ENCODE measurements around the gene SLC29A1. TPM values are rescaled to one million over a fixed set of nuclear protein-coding genes. Genes with fewer than 3 reads are reported as not detected.
"Not testable (repeated sequence)": the region's sequence is repeated elsewhere in the genome, so short reads cannot be mapped to it uniquely, and the experiment has no call there.

SLC29A1 gene
- polyA plus RNA-seq, 1 donor: 47.4 TPM

- Histone ChIP-seq H3K4me1 (ENCODE audit: control insufficient read depth, insufficient read depth, low read length) (no peaks in the 10 kb centered on the region), H3K27ac (ENCODE audit: low read length) (no peak overlapping the region), H3K4me3 (ENCODE audit: low read length) (no peak overlapping the region), H3K27me3 (ENCODE audit: control insufficient read depth, insufficient read depth, low read length) (no peaks in the 10 kb centered on the region), H3K9me3 (ENCODE audit: control insufficient read depth, low read depth, low read length) (peaks cover 2% of the 10 kb centered on the region), H3K36me3 (ENCODE audit: control insufficient read depth, insufficient read depth, low read length) (no peaks in the 10 kb centered on the region)
- DNase-seq: no peak
- whole genome bisulfite sequencing (ENCODE audit: insufficient coverage, low lambda C conversion rate): no CpG with 5 or more reads among the region's 4 CpGs
Measured at GRCh38 chr6:44180886-44181285, 42.5 kb upstream of the SLC29A1 start.

DNA sequence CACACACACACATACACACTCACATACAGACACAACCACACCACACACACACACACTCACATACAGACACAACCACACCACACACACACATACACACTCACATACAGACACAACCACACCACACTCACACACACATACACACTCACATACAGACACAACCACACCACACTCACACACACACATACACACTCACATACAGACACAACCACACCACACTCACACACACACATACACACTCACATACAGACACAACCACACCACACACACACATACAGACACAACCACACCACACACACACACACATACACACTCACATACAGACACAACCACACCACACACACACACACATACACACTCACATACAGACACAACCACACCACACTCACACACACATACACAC lies 41.6 kb upstream of the SLC29A1 start:
- DNase-seq; H3K4me1 ChIP-seq (ENCODE audit: control insufficient read depth, insufficient read depth, low read length); H3K27me3 ChIP-seq (ENCODE audit: control insufficient read depth, insufficient read depth, low read length): not testable (repeated sequence)

DNA sequence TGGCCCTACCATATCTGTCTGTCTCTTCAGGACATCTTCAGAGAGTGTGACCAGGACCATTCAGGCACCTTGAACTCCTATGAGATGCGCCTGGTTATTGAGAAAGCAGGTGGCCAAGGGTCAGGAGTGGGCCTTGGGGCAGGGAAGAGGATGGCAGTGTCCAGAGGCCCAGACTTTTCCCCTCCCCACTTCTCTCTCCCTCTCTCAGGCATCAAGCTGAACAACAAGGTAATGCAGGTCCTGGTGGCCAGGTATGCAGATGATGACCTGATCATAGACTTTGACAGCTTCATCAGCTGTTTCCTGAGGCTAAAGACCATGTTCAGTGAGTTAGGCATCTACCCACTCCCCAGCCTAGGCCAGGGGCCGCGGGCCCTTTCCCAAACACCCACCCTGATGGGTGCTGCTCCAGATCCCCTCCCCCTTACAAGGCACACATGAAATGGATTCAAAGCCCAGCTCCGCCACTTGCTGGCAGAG lies 40.4 kb upstream of the SLC29A1 start:
- Histone ChIP-seq H3K27ac (ENCODE audit: low read length) (no peak overlapping the region), H3K36me3 (ENCODE audit: control insufficient read depth, insufficient read depth, low read length) (no peaks in the 10 kb centered on the region), H3K27me3 (ENCODE audit: control insufficient read depth, insufficient read depth, low read length) (no peaks in the 10 kb centered on the region), H3K9me3 (ENCODE audit: control insufficient read depth, low read depth, low read length) (peaks cover 2% of the 10 kb centered on the region), H3K4me1 (ENCODE audit: control insufficient read depth, insufficient read depth, low read length) (no peaks in the 10 kb centered on the region), H3K4me3 (ENCODE audit: low read length) (no peak overlapping the region)
- no CpG with 5 or more reads among the region's 4 CpGs for WGBS (ENCODE audit: insufficient coverage, low lambda C conversion rate)
- DNase-seq: no peak

More for the DNA sequence above, 41.6 kb upstream of the SLC29A1 start:
- H3K9me3 ChIP-seq (ENCODE audit: control insufficient read depth, low read depth, low read length); H3K36me3 ChIP-seq (ENCODE audit: control insufficient read depth, insufficient read depth, low read length); H3K4me3 ChIP-seq (ENCODE audit: low read length); H3K27ac ChIP-seq (ENCODE audit: low read length): not testable (repeated sequence)

- H3K27ac ChIP-seq (ENCODE audit: low read length): no peak overlapping the region
- H3K36me3 ChIP-seq (ENCODE audit: control insufficient read depth, insufficient read depth, low read length): no peaks in the 10 kb centered on the region
- H3K9me3 ChIP-seq (ENCODE audit: control insufficient read depth, low read depth, low read length): peaks cover 2% of the 10 kb centered on the region
- no CpG with 5 or more reads among the region's 9 CpGs for WGBS (ENCODE audit: insufficient coverage, low lambda C conversion rate)
- DNase-seq: no peak
- H3K27me3 ChIP-seq (ENCODE audit: control insufficient read depth, insufficient read depth, low read length): no peaks in the 10 kb centered on the region
- H3K4me3 ChIP-seq (ENCODE audit: low read length): no peak overlapping the region
- no peaks in the 10 kb centered on the region for H3K4me1 ChIP-seq (ENCODE audit: control insufficient read depth, insufficient read depth, low read length)
Measured at GRCh38 chr6:44183783-44184182, 39.6 kb upstream of the SLC29A1 start.

GRCh38 chr6:44185356-44185755 lies 38.0 kb upstream of the SLC29A1 start:
- WGBS (ENCODE audit: insufficient coverage, low lambda C conversion rate): 17% methylated on average over 1 of the region's 7 CpGs
- H3K4me3 ChIP-seq (ENCODE audit: low read length); H3K27me3 ChIP-seq (ENCODE audit: control insufficient read depth, insufficient read depth, low read length); H3K9me3 ChIP-seq (ENCODE audit: control insufficient read depth, low read depth, low read length); H3K27ac ChIP-seq (ENCODE audit: low read length); H3K4me1 ChIP-seq (ENCODE audit: control insufficient read depth, insufficient read depth, low read length); H3K36me3 ChIP-seq (ENCODE audit: control insufficient read depth, insufficient read depth, low read length): not testable (repeated sequence)
- DNase-seq: peak in 1 of 2 donors; percentile 44

GRCh38 chr6:44185953-44186634 lies 37.3 kb upstream of the SLC29A1 start:
- no peak for DNase-seq
- H3K4me3 ChIP-seq (ENCODE audit: low read length): no peak overlapping the region
- H3K4me1 ChIP-seq (ENCODE audit: control insufficient read depth, insufficient read depth, low read length): no peaks in the 10 kb centered on the region
- peaks cover 2% of the 10 kb centered on the region for H3K9me3 ChIP-seq (ENCODE audit: control insufficient read depth, low read depth, low read length)
- 69% methylated on average over 5 of the region's 9 CpGs for WGBS (ENCODE audit: insufficient coverage, low lambda C conversion rate)
- no peaks in the 10 kb centered on the region for H3K36me3 ChIP-seq (ENCODE audit: control insufficient read depth, insufficient read depth, low read length)
- H3K27ac ChIP-seq (ENCODE audit: low read length): no peak overlapping the region
- H3K27me3 ChIP-seq (ENCODE audit: control insufficient read depth, insufficient read depth, low read length): no peaks in the 10 kb centered on the region

DNA sequence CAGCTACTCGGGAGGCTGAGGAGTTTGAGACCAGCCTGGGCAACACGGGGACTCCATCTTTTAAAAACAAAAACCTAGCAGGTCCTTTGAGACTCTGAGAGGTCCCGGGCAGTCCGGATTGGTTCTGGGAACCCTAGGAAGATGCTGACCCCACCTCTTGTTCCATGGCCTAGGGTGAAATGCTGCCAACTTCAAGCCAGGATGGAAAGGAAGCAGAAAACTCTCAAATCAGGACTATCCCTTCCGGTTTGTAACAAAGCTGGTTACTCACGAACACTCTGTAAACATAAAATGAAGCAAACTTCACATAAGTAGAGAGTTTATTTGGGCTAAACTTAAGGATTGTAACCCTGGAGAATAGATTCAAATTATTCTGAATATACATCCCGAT lies 36.8 kb upstream of the SLC29A1 start:
- no peaks in the 10 kb centered on the region for H3K27me3 ChIP-seq (ENCODE audit: control insufficient read depth, insufficient read depth, low read length)
- no peak overlapping the region for H3K27ac ChIP-seq (ENCODE audit: low read length)
- 85% methylated on average over 2 of the region's 7 CpGs for WGBS (ENCODE audit: insufficient coverage, low lambda C conversion rate)
- no peak overlapping the region for H3K4me3 ChIP-seq (ENCODE audit: low read length)
- no peak for DNase-seq
- no peaks in the 10 kb centered on the region for H3K36me3 ChIP-seq (ENCODE audit: control insufficient read depth, insufficient read depth, low read length)
- no peaks in the 10 kb centered on the region for H3K4me1 ChIP-seq (ENCODE audit: control insufficient read depth, insufficient read depth, low read length)
- no peaks in the 10 kb centered on the region for H3K9me3 ChIP-seq (ENCODE audit: control insufficient read depth, low read depth, low read length)

DNA sequence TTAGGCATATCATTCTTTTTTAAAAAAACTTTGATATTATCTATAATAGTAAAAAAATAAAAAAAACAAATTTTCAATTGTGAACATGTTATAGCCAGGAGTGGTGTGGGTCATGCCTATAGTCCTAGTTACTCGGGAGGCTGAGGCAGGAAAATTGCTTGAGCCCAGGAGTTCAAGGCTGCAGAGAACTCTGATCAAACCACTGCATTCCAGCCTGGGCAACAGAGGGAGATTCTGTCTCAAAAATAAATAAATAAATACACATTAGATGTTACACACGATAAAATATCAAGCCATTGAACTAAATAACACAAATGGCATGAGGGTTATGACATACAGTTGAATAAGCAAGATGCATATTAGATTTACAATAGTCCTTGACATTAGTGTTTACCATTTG lies 34.6 kb upstream of the SLC29A1 start:
- no peak for DNase-seq
- Histone ChIP-seq H3K4me3 (ENCODE audit: low read length) (no peak overlapping the region), H3K36me3 (ENCODE audit: control insufficient read depth, insufficient read depth, low read length) (no peaks in the 10 kb centered on the region), H3K9me3 (ENCODE audit: control insufficient read depth, low read depth, low read length) (no peaks in the 10 kb centered on the region), H3K27ac (ENCODE audit: low read length) (no peak overlapping the region), H3K4me1 (ENCODE audit: control insufficient read depth, insufficient read depth, low read length) (no peaks in the 10 kb centered on the region), H3K27me3 (ENCODE audit: control insufficient read depth, insufficient read depth, low read length) (no peaks in the 10 kb centered on the region)
- WGBS (ENCODE audit: insufficient coverage, low lambda C conversion rate): no CpG with 5 or more reads among the region's 2 CpGs

DNA sequence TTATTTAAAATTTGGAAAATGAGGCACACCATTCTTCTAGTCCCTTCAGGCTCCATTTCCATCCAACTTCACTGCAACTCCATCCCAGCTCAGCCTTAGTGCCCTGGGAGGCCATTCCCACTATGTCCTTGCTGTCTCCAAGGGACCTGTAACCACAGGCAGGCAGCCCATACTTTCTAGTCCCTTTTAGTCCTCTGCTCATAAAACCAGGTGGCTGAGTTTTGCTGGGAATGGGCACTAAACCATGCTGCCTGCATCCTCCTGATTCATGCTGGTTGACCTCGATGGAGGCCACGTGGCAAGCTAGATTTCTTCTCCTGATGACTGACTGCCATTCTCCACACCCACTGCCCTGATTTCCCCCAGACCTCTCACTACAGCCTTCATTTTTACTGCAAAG lies 34.1 kb upstream of the SLC29A1 start:
- Histone ChIP-seq H3K27ac (ENCODE audit: low read length) (no peak overlapping the region), H3K27me3 (ENCODE audit: control insufficient read depth, insufficient read depth, low read length) (no peaks in the 10 kb centered on the region), H3K4me3 (ENCODE audit: low read length) (no peak overlapping the region), H3K9me3 (ENCODE audit: control insufficient read depth, low read depth, low read length) (no peaks in the 10 kb centered on the region), H3K36me3 (ENCODE audit: control insufficient read depth, insufficient read depth, low read length) (no peaks in the 10 kb centered on the region), H3K4me1 (ENCODE audit: control insufficient read depth, insufficient read depth, low read length) (no peaks in the 10 kb centered on the region)
- DNase-seq: no peak
- no CpG with 5 or more reads among the region's 2 CpGs for WGBS (ENCODE audit: insufficient coverage, low lambda C conversion rate)

DNA sequence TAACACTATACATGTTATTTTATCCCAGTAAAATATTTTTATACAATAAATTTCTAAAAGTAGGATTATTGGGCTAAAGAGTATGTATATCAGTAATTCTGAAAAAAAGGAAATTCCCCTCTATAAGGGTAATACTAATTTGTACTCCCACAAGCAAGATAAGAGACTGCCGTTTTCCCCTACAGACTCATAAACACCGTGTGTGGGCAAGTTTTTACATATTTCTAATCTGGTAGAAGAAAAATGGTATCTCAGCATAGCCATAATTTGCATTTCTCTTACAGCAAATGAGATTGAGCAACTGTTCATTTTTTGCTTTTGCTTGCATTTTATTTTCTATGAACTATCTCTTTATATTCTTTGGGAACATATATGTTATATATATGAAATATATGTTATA lies 32.7 kb upstream of the SLC29A1 start:
- H3K27ac ChIP-seq (ENCODE audit: low read length): no peak overlapping the region
- no peaks in the 10 kb centered on the region for H3K27me3 ChIP-seq (ENCODE audit: control insufficient read depth, insufficient read depth, low read length)
- H3K4me1 ChIP-seq (ENCODE audit: control insufficient read depth, insufficient read depth, low read length): no peaks in the 10 kb centered on the region
- no peak overlapping the region for H3K4me3 ChIP-seq (ENCODE audit: low read length)
- no peaks in the 10 kb centered on the region for H3K36me3 ChIP-seq (ENCODE audit: control insufficient read depth, insufficient read depth, low read length)
- no peaks in the 10 kb centered on the region for H3K9me3 ChIP-seq (ENCODE audit: control insufficient read depth, low read depth, low read length)
- 60% methylated on average over 1 of the region's 2 CpGs for WGBS (ENCODE audit: insufficient coverage, low lambda C conversion rate)
- DNase-seq: no peak

DNA sequence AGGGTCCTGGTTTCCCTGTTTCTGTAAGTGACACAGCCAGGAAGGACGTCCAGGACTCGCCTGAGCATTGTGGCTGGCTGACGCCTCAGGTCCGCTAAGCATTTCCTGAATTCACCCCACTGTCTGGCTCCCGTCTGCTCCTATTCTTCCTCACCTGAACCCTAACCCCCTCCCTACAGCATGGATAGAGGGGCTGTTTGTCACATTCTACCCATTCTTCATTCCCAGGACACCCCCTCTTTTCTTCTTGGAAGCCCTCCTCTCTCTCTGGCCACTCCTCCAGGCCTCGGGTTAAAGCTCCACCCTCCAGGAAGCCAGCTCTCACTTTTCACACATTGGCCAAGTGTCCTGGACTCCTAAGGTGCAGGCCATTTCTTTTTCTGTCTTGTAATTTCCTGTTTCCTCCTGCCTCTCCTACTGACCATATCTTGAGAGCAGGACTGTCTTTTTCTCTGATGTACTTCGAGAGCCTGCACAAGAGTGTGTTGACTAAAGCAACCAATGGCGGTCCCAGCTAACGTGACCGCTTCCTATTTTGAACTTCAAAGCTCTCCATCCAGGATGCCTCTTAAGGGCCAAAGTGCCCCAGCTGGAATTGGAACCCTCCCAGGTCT lies 30.9 kb upstream of the SLC29A1 start:
- Histone ChIP-seq H3K4me1 (ENCODE audit: control insufficient read depth, insufficient read depth, low read length) (no peaks in the 10 kb centered on the region), H3K36me3 (ENCODE audit: control insufficient read depth, insufficient read depth, low read length) (no peaks in the 10 kb centered on the region), H3K9me3 (ENCODE audit: control insufficient read depth, low read depth, low read length) (no peaks in the 10 kb centered on the region), H3K27ac (ENCODE audit: low read length) (no peak overlapping the region), H3K27me3 (ENCODE audit: control insufficient read depth, insufficient read depth, low read length) (no peaks in the 10 kb centered on the region), H3K4me3 (ENCODE audit: low read length) (no peak overlapping the region)
- WGBS (ENCODE audit: insufficient coverage, low lambda C conversion rate): no CpG with 5 or more reads among the region's 10 CpGs
- peak in 1 of 2 donors; percentile 59 for DNase-seq

Measured in large intestine (tissue), 3 donors.